MM.1S (cell line): Measurements from ENCODE around the gene TMEM38B.

Experiments
- DNase-seq: peaks from one replicate; pipeline ENCODE4 v3.0.0-alpha.2; 2015
- H2AFZ ChIP-seq: fragments of 300-600 bp; sonication (generic); 2 replicates; pipeline ENCODE4 v1.6.0; 2016; ENCODE audit warnings: antibody characterized with exemption, low read length
- H3F3A ChIP-seq: fragments of 300-600 bp; sonication (generic); 2 replicates; pipeline ENCODE4 v1.6.1; 2016; ENCODE audit warnings: mild to moderate bottlenecking, antibody characterized with exemption, low read length, moderate library complexity, mixed read lengths; ENCODE audit not compliant: insufficient read depth
- H3K27ac ChIP-seq: fragments of 300-600 bp; sonication (generic); 2 replicates; pipeline ENCODE4 v1.5.1; 2016; ENCODE audit warnings: mild to moderate bottlenecking, low read length
- H3K27me3 ChIP-seq: fragments of 300-600 bp; sonication (generic); replicated peaks from 2 replicates; pipeline ENCODE4 v1.6.0; 2016; ENCODE audit warnings: low read length; ENCODE audit not compliant: insufficient read depth
- H3K36me3 ChIP-seq: fragments of 300-600 bp; sonication (generic); replicated peaks from 2 replicates; pipeline ENCODE4 v1.6.1; 2016; ENCODE audit warnings: mild to moderate bottlenecking, low read length, mixed read lengths; ENCODE audit not compliant: insufficient read depth
- H3K4me1 ChIP-seq: fragments of 300-600 bp; sonication (generic); 2 replicates; pipeline ENCODE4 v1.6.1; 2016; ENCODE audit warnings: low read length, mixed read lengths
- H3K4me2 ChIP-seq: fragments of 300-600 bp; sonication (generic); 2 replicates; pipeline ENCODE4 v1.6.0; 2016; ENCODE audit warnings: low read depth, low read length
- H3K4me3 ChIP-seq: fragments of 300-600 bp; sonication (generic); 2 replicates; pipeline ENCODE4 v1.5.1; 2016; ENCODE audit warnings: low read length, mixed read lengths
- H3K79me2 ChIP-seq: fragments of 300-600 bp; sonication (generic); 2 replicates; pipeline ENCODE4 v1.6.1; 2016; ENCODE audit warnings: mixed run types, low read length, mixed read lengths
- H3K9ac ChIP-seq: fragments of 300-600 bp; sonication (generic); 2 replicates; pipeline ENCODE4 v1.6.1; 2016; ENCODE audit warnings: low read length, mixed read lengths
- H3K9me2 ChIP-seq: fragments of 300-600 bp; sonication (generic); replicated peaks from 2 replicates; pipeline ENCODE4 v1.6.1; 2016; ENCODE audit warnings: mild to moderate bottlenecking, low read length, mixed read lengths; ENCODE audit not compliant: insufficient read depth
- H3K9me3 ChIP-seq: fragments of 300-600 bp; sonication (generic); replicated peaks from 2 replicates; pipeline ENCODE4 v1.6.1; 2016; ENCODE audit warnings: mild to moderate bottlenecking, low read length, mixed read lengths; ENCODE audit not compliant: insufficient read depth
- H4K20me1 ChIP-seq: fragments of 300-600 bp; sonication (generic); 2 replicates; pipeline ENCODE4 v1.6.1; 2016; ENCODE audit warnings: mild to moderate bottlenecking, low read length, moderate library complexity, mixed read lengths; ENCODE audit not compliant: insufficient read depth
- EZH2 ChIP-seq: fragments of 300-600 bp; sonication (generic); optimal IDR thresholded peaks from 2 replicates; pipeline ENCODE3; 2017; ENCODE audit warnings: low read depth, mild to moderate bottlenecking, antibody characterized with exemption, low read length, mixed read lengths
- EZH2phosphoT487 ChIP-seq: fragments of 300-600 bp; sonication (generic); IDR thresholded peaks from 2 replicates; pipeline ENCODE4 v1.6.1; 2018; ENCODE audit warnings: antibody characterized with exemption, low read length
- TF ChIP-seq, protein P1 (sequence below): fragments of 300-600 bp; sonication (generic); IDR thresholded peaks from 2 replicates; pipeline ENCODE4 v1.5.1; 2016; ENCODE audit warnings: antibody characterized with exemption, low read length, mixed read lengths

The TMEM38B gene

DNA sequence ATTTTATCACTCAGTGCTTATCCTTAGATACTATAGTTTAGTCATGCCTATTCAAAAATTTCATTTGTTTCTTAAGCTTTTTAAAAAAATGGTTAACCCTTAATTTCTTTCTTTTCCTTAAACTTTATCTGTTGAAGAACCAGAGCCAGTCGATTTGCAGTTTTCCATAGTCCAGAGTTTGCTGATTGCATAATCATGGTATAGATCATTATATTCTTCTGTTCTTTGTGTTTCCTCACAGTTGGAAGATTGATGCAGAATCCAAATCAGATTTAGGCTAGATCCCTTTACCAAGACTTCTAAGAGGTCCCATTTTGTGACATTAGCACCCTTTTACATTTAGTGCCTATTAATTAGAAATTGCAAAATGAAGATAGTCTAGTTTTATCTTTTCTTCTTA lies 18.0 kb downstream of the TMEM38B start:
- H3K79me2 ChIP-seq = 0 out of 2 replicates have a peak, but pooled peaks cover 3% of the 10 kb centered on the region

DNA sequence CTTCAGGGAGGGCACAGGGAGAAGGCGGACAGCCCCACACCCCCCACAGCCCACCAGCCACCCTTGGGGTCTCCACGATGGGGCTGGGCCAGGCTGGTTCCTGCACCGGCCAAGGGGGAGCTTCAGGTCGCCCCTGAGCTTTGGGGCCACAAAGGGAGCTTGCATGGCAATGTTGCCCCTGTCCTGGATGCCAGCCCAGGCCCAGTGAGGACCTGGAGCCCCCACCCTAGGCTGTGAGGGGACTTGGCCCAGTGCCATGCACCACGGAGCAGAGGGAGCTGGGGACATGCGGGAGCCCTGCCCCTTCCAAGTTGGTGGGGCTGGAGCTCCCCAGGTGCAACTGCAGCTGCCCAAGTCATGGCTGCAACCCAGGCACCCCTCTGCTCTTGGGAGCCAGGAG lies 18.4 kb downstream of the TMEM38B start:
- H3K79me2 ChIP-seq = 0 out of 2 replicates have a peak, but pooled peaks cover 3% of the 10 kb centered on the region
- H4K20me1 ChIP-seq = no peaks in the 10 kb centered on the region
- no peak for DNase-seq
- no peak overlapping the region for H3K27ac ChIP-seq
- no peak overlapping the region for H3K4me3 ChIP-seq
- H3K27me3 ChIP-seq = no peaks in the 10 kb centered on the region
- TF ChIP-seq EZH2phosphoT487 = no peak
- no peak for TF ChIP-seq EZH2
- TF ChIP-seq, protein P1, sequence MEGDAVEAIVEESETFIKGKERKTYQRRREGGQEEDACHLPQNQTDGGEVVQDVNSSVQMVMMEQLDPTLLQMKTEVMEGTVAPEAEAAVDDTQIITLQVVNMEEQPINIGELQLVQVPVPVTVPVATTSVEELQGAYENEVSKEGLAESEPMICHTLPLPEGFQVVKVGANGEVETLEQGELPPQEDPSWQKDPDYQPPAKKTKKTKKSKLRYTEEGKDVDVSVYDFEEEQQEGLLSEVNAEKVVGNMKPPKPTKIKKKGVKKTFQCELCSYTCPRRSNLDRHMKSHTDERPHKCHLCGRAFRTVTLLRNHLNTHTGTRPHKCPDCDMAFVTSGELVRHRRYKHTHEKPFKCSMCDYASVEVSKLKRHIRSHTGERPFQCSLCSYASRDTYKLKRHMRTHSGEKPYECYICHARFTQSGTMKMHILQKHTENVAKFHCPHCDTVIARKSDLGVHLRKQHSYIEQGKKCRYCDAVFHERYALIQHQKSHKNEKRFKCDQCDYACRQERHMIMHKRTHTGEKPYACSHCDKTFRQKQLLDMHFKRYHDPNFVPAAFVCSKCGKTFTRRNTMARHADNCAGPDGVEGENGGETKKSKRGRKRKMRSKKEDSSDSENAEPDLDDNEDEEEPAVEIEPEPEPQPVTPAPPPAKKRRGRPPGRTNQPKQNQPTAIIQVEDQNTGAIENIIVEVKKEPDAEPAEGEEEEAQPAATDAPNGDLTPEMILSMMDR = no peak
- H3K4me1 ChIP-seq = no peaks in the 10 kb centered on the region
- H3K36me3 ChIP-seq = no peaks in the 10 kb centered on the region; the same call in 1 of the 2 replicates
- H3F3A ChIP-seq = no peaks in the 10 kb centered on the region
- H3K9me2 ChIP-seq = no peaks in the 10 kb centered on the region
- H3K9me3 ChIP-seq = no peaks in the 10 kb centered on the region
- H3K4me2 ChIP-seq = no peak overlapping the region
- no peak overlapping the region for H3K9ac ChIP-seq
- H2AFZ ChIP-seq = no peak overlapping the region

More for the DNA sequence above, 18.0 kb downstream of the TMEM38B start:
- Histone ChIP-seq H3K27ac (no peak overlapping the region), H3K4me1 (no peaks in the 10 kb centered on the region), H4K20me1 (no peaks in the 10 kb centered on the region), H2AFZ (no peak overlapping the region), H3K9me3 (no peaks in the 10 kb centered on the region), H3K27me3 (no peaks in the 10 kb centered on the region), H3K4me3 (no peak overlapping the region), H3K9ac (no peak overlapping the region), H3K36me3 (no peaks in the 10 kb centered on the region; the same call in 1 of the 2 replicates), H3K4me2 (no peak overlapping the region), H3K9me2 (no peaks in the 10 kb centered on the region), H3F3A (no peaks in the 10 kb centered on the region)
- no peak for TF ChIP-seq EZH2
- TF ChIP-seq, protein P1 = no peak
- no peak for TF ChIP-seq EZH2phosphoT487
- DNase-seq = no peak

DNA sequence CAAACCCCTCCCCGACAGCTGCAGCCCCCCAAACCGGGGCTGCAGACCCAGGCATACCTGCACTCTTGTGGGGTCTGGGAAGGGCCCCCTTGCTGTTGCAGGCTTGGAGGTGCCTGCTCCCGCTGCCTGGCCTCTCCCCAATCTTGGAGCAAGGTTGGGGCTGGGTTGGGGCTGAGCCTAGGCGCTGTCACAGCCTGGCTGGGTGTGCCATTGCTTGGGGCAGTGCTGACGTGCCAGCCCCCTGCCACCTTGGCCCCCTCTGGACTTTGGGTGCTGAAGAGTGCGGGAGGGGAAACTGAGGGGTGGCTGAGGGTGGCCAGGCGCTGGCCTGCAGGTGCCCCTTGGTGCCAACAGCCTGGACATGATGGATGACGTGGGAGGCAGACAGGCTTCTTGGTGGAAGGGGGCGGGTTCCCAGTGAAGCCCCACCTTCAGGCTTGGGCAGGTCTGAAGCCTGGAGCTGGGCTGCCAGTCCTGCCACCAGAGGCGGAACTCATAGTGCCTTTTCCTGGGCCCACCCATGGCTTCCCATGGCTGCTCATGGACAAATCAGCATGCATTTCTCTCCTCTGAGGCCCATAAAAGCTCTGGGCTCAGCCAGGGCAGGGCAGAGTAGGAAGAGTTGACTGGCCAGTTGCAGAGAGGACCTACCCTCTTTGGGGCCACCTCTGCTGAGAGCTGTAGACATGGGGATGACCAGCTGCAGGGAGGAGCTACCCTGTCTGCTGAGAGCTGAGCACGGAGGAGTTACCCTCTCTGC lies 19.1 kb downstream of the TMEM38B start:
- no peaks in the 10 kb centered on the region for H3K27me3 ChIP-seq
- no peaks in the 10 kb centered on the region for H3K4me1 ChIP-seq
- H3K27ac ChIP-seq = no peak overlapping the region
- no peaks in the 10 kb centered on the region for H3K9me2 ChIP-seq
- no peak overlapping the region for H3K9ac ChIP-seq
- DNase-seq = no peak
- H3K4me2 ChIP-seq = no peak overlapping the region
- H3K36me3 ChIP-seq = no peaks in the 10 kb centered on the region
- H3F3A ChIP-seq = no peaks in the 10 kb centered on the region
- H3K79me2 ChIP-seq = no peaks in the 10 kb centered on the region
- no peaks in the 10 kb centered on the region for H4K20me1 ChIP-seq
- no peaks in the 10 kb centered on the region for H3K9me3 ChIP-seq
- no peak overlapping the region for H3K4me3 ChIP-seq
- no peak for TF ChIP-seq EZH2phosphoT487
- H2AFZ ChIP-seq = no peak overlapping the region

DNA sequence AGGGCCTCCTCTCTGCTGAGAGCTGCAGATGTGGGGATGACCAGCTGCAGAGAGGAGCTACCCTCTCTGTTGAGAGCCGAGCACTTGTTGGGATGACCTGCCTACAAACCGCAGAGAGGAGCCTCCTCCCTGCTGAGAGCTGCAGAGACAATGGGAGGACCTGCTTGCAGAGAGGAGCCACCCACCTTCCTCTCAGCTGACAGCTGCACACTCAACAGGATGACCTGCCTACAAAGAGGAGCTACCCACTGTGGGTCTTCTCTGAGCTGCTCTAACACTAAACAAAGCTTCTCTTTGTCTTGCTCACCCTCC lies 19.6 kb downstream of the TMEM38B start:
- H3K9me3 ChIP-seq = no peaks in the 10 kb centered on the region
- H3K4me1 ChIP-seq = no peaks in the 10 kb centered on the region
- H3K36me3 ChIP-seq = no peaks in the 10 kb centered on the region
- H3K27me3 ChIP-seq = no peaks in the 10 kb centered on the region
- no peak overlapping the region for H3K4me3 ChIP-seq
- 0 out of 2 replicates have a peak, but pooled peaks cover 3% of the 10 kb centered on the region for H3K79me2 ChIP-seq
- H4K20me1 ChIP-seq = no peaks in the 10 kb centered on the region
- DNase-seq = no peak
- H3F3A ChIP-seq = no peaks in the 10 kb centered on the region
- no peak overlapping the region for H3K4me2 ChIP-seq
- H3K27ac ChIP-seq = no peak overlapping the region
- no peak overlapping the region for H2AFZ ChIP-seq
- TF ChIP-seq EZH2 (no peak), EZH2phosphoT487 (no peak)
- H3K9me2 ChIP-seq = no peaks in the 10 kb centered on the region
- no peak overlapping the region for H3K9ac ChIP-seq
